IMR-90 (cell line): ENCODE results near the gene ARSJ. TPM values are rescaled to one million over a fixed set of nuclear protein-coding genes. Genes with fewer than 3 reads are reported as not detected.

Source experiments
- ATAC-seq: fragments of 200-7000 bp; cut with Tn5 transposase; 2 replicates; pipeline ENCODE4 v1.9.1; 2020; ENCODE audit warnings: low read depth, mild to moderate bottlenecking, moderate library complexity
- BruUV-seq: library from RNA; stranded (reverse); fragments of 400-500 nt; replicated peaks from 2 replicates; lab custom pipeline; 2021; lab: Mats Ljungman, UMichigan
- CTCF ChIA-PET: fragments of 300-600 bp; formaldehyde crosslinking; extraction: SDS; loops from one replicate; lab custom pipeline; 2021; ENCODE audit warnings: antibody characterized with exemption; lab: Yijun Ruan, JAX
- POLR2A ChIA-PET: fragments of 300-600 bp; sonication (Branson Sonifier 250); formaldehyde crosslinking; loops from one replicate; lab custom pipeline; 2022; ENCODE audit warnings: antibody characterized with exemption; ENCODE audit not compliant: unreplicated experiment; lab: Charles Lee
- DNase-seq: peaks from one replicate; pipeline ENCODE4 v3.0.0; 2013
- H2AFZ ChIP-seq: replicated peaks from 2 replicates; pipeline ENCODE3; 2013; ENCODE audit warnings: low read length, mild to moderate bottlenecking; ENCODE audit not compliant: poor library complexity
- H2AK5ac ChIP-seq: 2 replicates; pipeline ENCODE4 v1.6.1; 2013; ENCODE audit warnings: low read depth, low read length, inconsistent platforms
- H2AK9ac ChIP-seq: replicated peaks from 2 replicates; pipeline ENCODE3; 2013; ENCODE audit warnings: mild to moderate bottlenecking, low read depth, low read length, moderate library complexity; ENCODE audit not compliant: poor library complexity
- H2BK120ac ChIP-seq: 2 replicates; pipeline ENCODE4 v1.6.1; 2013; ENCODE audit warnings: low read depth, low read length, inconsistent platforms
- H2BK15ac ChIP-seq: 3 replicates; pipeline ENCODE4 v1.6.1; 2013; ENCODE audit warnings: low read depth, low read length, inconsistent platforms
- H2BK20ac ChIP-seq: 2 replicates; pipeline ENCODE4 v1.6.1; 2013; ENCODE audit warnings: low read depth, mild to moderate bottlenecking, inconsistent platforms, low read length, moderate library complexity
- H2BK5ac ChIP-seq: 2 replicates; pipeline ENCODE4 v1.6.1; 2013; ENCODE audit warnings: mild to moderate bottlenecking, low read depth, low read length, inconsistent platforms; ENCODE audit not compliant: poor library complexity, severe bottlenecking
- H3K14ac ChIP-seq: replicated peaks from 2 replicates; pipeline ENCODE4 v1.6.1; 2013; ENCODE audit warnings: low read depth, low read length, inconsistent platforms
- H3K18ac ChIP-seq: 2 replicates; pipeline ENCODE4 v1.6.1; 2013; ENCODE audit warnings: low read depth, low read length, control low read depth
- H3K23ac ChIP-seq: 2 replicates; pipeline ENCODE4 v1.6.1; 2013; ENCODE audit warnings: low read depth, low read length, inconsistent platforms
- H3K27ac ChIP-seq: 2 replicates; pipeline ENCODE4 v1.5.1; 2013; ENCODE audit warnings: mild to moderate bottlenecking, control low read depth, low read length; ENCODE audit not compliant: insufficient read depth
- H3K27me3 ChIP-seq: 2 replicates; pipeline ENCODE4 v1.6.1; 2013; ENCODE audit warnings: low read length; ENCODE audit not compliant: control insufficient read depth, insufficient read depth
- H3K36me3 ChIP-seq: 2 replicates; pipeline ENCODE4 v1.6.1; 2013; ENCODE audit warnings: low read length, mixed read lengths; ENCODE audit not compliant: control insufficient read depth, insufficient read depth
- H3K4ac ChIP-seq: 2 replicates; pipeline ENCODE4 v1.6.1; 2013; ENCODE audit warnings: low read depth, low read length, inconsistent platforms
- H3K4me1 ChIP-seq: 2 replicates; pipeline ENCODE4 v1.6.1; 2013; ENCODE audit warnings: low read length, mixed read lengths; ENCODE audit not compliant: control insufficient read depth, insufficient read depth
- H3K4me2 ChIP-seq: 2 replicates; pipeline ENCODE4 v1.6.1; 2013; ENCODE audit warnings: low read depth, mild to moderate bottlenecking, control low read depth, low read length, moderate library complexity
- H3K4me3 ChIP-seq: 2 replicates; pipeline ENCODE4 v1.5.1; 2013; ENCODE audit warnings: low read depth, mild to moderate bottlenecking, control low read depth, low read length, moderate library complexity; ENCODE audit not compliant: insufficient read depth
- H3K56ac ChIP-seq: 2 replicates; pipeline ENCODE4 v1.6.1; 2013; ENCODE audit warnings: low read length, inconsistent platforms; ENCODE audit not compliant: insufficient read depth; ENCODE audit errors: extremely low read depth
- H3K79me1 ChIP-seq, 2 experiments: 2 replicates each; pipeline ENCODE4 v1.6.1; 2013; ENCODE audit warnings: low read length in 2 of 2, inconsistent platforms in 1 of 2, low read depth in 1 of 2
- H3K9ac ChIP-seq: 2 replicates; pipeline ENCODE4 v1.6.1; 2013; ENCODE audit warnings: low read depth, low read length, control low read depth
- H3K9me1 ChIP-seq: 2 replicates; pipeline ENCODE4 v1.6.1; 2013; ENCODE audit warnings: low read length, inconsistent platforms; ENCODE audit not compliant: insufficient read depth
- H3K9me3 ChIP-seq: 2 replicates; pipeline ENCODE4 v1.6.1; 2013; ENCODE audit warnings: low read length; ENCODE audit not compliant: control insufficient read depth, insufficient read depth
- H4K20me1 ChIP-seq: 2 replicates; pipeline ENCODE4 v1.6.1; 2013; ENCODE audit warnings: low read length, inconsistent platforms; ENCODE audit not compliant: insufficient read depth
- H4K5ac ChIP-seq: 2 replicates; pipeline ENCODE4 v1.6.1; 2013; ENCODE audit warnings: mild to moderate bottlenecking, low read depth, low read length, control low read depth
- H4K8ac ChIP-seq, 2 experiments: 2 replicates each; pipeline ENCODE4 v1.6.1; 2013; ENCODE audit warnings: low read depth in 2 of 2, low read length in 2 of 2, control low read depth in 1 of 2, inconsistent platforms in 1 of 2
- H4K91ac ChIP-seq: 2 replicates; pipeline ENCODE4 v1.6.1; 2013; ENCODE audit warnings: low read depth, low read length, inconsistent platforms; ENCODE audit not compliant: insufficient read depth
- WGBS, 2 experiments: methylation state at CpG; one replicate each; pipeline versions ENCODE4 v1.1.5 to v1.1.7; 2013; ENCODE audit warnings: missing lambda C conversion rate in 2 of 2; ENCODE audit not compliant: insufficient read length in 1 of 2; ENCODE audit errors: extremely low coverage in 2 of 2; 5-methylcytosine and 5-hydroxymethylcytosine counted together
- dilution Hi-C: fragments of 300-500 bp; cut with HindIII; formaldehyde crosslinking; loops from one replicate; pipeline ENCODE4 v1.14.3; 2018; ENCODE audit warnings: low sequenced_read_pairs; ENCODE audit not compliant: unreplicated experiment
- in situ Hi-C: fragments of 300-500 bp; cut with MboI; formaldehyde crosslinking; loops from 3 replicates; pipeline ENCODE4 v1.14.3; 2019; ENCODE audit warnings: low sequenced_read_pairs, inconsistent platforms, mixed read lengths
- intact Hi-C: fragments of 100-400 bp; cut with micrococcal nuclease; formaldehyde crosslinking; loops from 2 replicates; pipeline ENCODE4 v1.10.0; 2022
- polyA plus RNA-seq, 3 experiments: library from polyadenylated mRNA; depleted of rRNA; stranded (reverse); fragments of >200 nt; gene quantifications; 2 replicates each; pipeline ENCODE4 v1.2.3, GENCODE V29; 2012; ENCODE audit warnings: low replicate concordance in 1 of 3
- total RNA-seq: library from RNA; depleted of rRNA; stranded (reverse); fragments of >200 nt; gene quantifications from 2 replicates; pipeline ENCODE4 v1.2.3, GENCODE V29; 2012
- TF ChIP-seq, protein P1 (sequence below): conservative IDR thresholded peaks from 2 replicates; pipeline ENCODE4 v1.5.1; 2012; ENCODE audit warnings: mild to moderate bottlenecking, low read depth, low read length, improper control_type of control experiment

Gene ARSJ
- total and polyA plus RNA-seq, 2 of the 4 experiments (the other 2 are of a cell fraction), result 47.7 to 143 TPM

- Histone ChIP-seq H3K4ac (no peak overlapping the region), H3K36me3 (no peaks in the 10 kb centered on the region), H3K9me1 (peaks cover 3% of the 10 kb centered on the region), H3K56ac (no peak overlapping the region), H2AK9ac (no peak overlapping the region), H3K4me3 (no peak overlapping the region), H3K9ac (no peak overlapping the region), H3K4me1 (peaks cover 4% of the 10 kb centered on the region; the same call in 1 of the 2 replicates), H4K20me1 (no peaks in the 10 kb centered on the region), H2BK5ac (no peak overlapping the region), H3K79me1 (no peaks in the 10 kb centered on the region), H3K27me3 (no peaks in the 10 kb centered on the region), H4K8ac (no peak overlapping the region), H2AK5ac (no peak overlapping the region), H3K4me2 (no peak overlapping the region), H3K18ac (no peak overlapping the region), H2BK20ac (no peak overlapping the region), H2BK15ac (no peak overlapping the region), H2BK120ac (no peak overlapping the region), H2AFZ (no peak overlapping the region), H3K23ac (no peak overlapping the region), H3K27ac (no peak overlapping the region), H4K5ac (no peak overlapping the region), H4K91ac (no peak overlapping the region), H3K9me3 (no peaks in the 10 kb centered on the region), H3K14ac (no peak overlapping the region)
- no peak for ATAC-seq
- DNase-seq, result no peak
- in situ Hi-C loops (no loop called here), intact Hi-C loops (no loop called here), dilution Hi-C loops (no loop called here)
- TF ChIP-seq, protein P1, sequence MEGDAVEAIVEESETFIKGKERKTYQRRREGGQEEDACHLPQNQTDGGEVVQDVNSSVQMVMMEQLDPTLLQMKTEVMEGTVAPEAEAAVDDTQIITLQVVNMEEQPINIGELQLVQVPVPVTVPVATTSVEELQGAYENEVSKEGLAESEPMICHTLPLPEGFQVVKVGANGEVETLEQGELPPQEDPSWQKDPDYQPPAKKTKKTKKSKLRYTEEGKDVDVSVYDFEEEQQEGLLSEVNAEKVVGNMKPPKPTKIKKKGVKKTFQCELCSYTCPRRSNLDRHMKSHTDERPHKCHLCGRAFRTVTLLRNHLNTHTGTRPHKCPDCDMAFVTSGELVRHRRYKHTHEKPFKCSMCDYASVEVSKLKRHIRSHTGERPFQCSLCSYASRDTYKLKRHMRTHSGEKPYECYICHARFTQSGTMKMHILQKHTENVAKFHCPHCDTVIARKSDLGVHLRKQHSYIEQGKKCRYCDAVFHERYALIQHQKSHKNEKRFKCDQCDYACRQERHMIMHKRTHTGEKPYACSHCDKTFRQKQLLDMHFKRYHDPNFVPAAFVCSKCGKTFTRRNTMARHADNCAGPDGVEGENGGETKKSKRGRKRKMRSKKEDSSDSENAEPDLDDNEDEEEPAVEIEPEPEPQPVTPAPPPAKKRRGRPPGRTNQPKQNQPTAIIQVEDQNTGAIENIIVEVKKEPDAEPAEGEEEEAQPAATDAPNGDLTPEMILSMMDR, result no peak
- no TSS peak for BruUV-seq
- WGBS, 2 experiments, result no CpG with 5 or more reads among the region's 1 CpG
- CTCF ChIA-PET, result no interaction called here
- POLR2A ChIA-PET, result no interaction called here
Measured at GRCh38 chr4:113871080-113871479, 108.4 kb downstream of the ARSJ start.
